Epithelial cell of proximal tubule (primary cell): Measurements from ENCODE around the gene CDK6. TPM values are rescaled to one million over a fixed set of nuclear protein-coding genes. Genes with fewer than 3 reads are reported as not detected.

Experiments used
- DNase-seq: peaks from one replicate; pipeline ENCODE4 v3.0.0-alpha.2; 2011; ENCODE audit warnings: low read depth
- H3K4me3 ChIP-seq: 2 replicates; pipeline ENCODE4 v1.5.1; 2011; ENCODE audit warnings: low read depth, mild to moderate bottlenecking, low read length
- total RNA-seq: library from RNA; depleted of rRNA; stranded (reverse); fragments of >200 nt; gene quantifications from 2 replicates; pipeline ENCODE4 v1.2.3, GENCODE V29; 2015
- TF ChIP-seq, protein P1 (sequence below): conservative IDR thresholded peaks from 2 replicates; pipeline ENCODE4 v1.5.1; 2012; ENCODE audit warnings: low read depth, mild to moderate bottlenecking, low read length

CDK6 gene
- total RNA-seq, 1 donor from 2014 or later = 99.4 TPM

DNA sequence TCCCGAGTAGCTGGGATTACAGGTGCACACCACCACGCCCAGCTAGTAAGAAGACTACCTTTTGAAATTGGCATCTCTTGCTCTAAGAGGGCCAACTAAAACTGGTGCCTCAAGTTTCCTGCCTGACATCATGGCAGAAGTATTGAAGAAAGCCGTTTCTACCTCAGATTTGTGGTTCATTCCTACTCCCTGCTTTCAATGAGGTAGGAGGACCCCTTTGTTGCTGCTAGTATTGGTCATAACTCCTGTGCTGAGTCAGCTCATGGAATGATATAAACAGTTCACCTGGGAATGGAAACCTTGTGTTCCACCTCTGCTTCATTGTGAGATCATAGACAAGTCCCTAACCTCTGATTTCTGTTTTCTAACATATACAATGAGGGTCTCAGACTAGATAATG is 82.8 kb downstream of the CDK6 start:
- no peak overlapping the region for H3K4me3 ChIP-seq
- DNase-seq = no peak
- TF ChIP-seq, protein P1, sequence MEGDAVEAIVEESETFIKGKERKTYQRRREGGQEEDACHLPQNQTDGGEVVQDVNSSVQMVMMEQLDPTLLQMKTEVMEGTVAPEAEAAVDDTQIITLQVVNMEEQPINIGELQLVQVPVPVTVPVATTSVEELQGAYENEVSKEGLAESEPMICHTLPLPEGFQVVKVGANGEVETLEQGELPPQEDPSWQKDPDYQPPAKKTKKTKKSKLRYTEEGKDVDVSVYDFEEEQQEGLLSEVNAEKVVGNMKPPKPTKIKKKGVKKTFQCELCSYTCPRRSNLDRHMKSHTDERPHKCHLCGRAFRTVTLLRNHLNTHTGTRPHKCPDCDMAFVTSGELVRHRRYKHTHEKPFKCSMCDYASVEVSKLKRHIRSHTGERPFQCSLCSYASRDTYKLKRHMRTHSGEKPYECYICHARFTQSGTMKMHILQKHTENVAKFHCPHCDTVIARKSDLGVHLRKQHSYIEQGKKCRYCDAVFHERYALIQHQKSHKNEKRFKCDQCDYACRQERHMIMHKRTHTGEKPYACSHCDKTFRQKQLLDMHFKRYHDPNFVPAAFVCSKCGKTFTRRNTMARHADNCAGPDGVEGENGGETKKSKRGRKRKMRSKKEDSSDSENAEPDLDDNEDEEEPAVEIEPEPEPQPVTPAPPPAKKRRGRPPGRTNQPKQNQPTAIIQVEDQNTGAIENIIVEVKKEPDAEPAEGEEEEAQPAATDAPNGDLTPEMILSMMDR = no peak

DNA sequence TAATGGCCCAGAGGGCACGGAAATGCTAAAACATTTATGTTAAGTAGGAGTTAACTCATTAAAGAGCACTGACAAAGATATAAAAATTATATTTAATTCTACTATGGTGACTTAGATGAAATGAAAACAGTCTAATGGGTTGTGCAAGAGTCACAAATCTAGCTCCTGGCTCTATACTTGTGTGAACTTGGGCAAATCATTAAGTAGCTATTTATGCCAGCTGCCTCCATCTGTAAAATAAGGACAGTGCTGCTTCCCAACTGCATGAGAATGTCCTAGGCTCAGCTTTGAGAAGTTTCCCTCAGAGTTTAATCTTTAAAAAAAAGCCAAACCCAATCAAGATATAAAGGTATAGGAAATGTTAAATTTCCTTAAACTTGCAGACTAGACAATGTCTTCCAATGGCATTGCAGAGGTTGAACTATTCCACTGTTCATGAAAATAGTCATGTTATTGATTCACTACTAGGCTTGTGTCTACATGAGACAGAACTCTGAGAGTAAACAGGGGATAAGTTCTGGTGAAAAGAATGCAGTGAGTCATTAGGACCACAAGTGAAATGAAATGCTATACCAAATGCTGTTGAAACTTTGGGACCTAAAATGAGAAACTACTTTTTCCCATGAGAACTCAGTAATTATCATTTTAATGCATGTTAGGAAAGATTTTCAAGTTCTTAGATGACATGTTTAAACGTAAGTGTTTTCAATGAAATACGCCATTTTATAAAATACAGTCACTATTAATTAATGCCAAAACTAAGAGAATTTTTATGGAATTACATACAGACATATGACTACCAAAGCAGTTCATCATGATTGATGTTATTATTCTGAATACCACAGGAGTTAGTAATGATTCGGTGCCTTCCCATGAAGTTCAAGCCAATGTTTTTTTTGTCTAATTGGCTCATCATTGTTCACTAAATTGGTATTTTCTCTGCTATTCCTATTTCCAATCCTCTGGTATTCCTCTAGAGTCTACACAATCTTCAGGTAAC is 84.2 kb downstream of the CDK6 start:
- TF ChIP-seq, protein P1 = no peak
- H3K4me3 ChIP-seq = no peak overlapping the region
- DNase-seq = peak; percentile 96

GRCh38 chr7:92750946-92751345 is 85.4 kb downstream of the CDK6 start:
- no peak for DNase-seq
- H3K4me3 ChIP-seq = no peak overlapping the region
- TF ChIP-seq, protein P1 = no peak

- DNase-seq = no peak
- TF ChIP-seq, protein P1 = no peak
- H3K4me3 ChIP-seq = no peak overlapping the region
These were observed 85.9 kb downstream of the CDK6 start for GRCh38 chr7:92750447-92750839.

GRCh38 chr7:92749832-92750446 is 86.4 kb downstream of the CDK6 start:
- H3K4me3 ChIP-seq = no peak overlapping the region
- DNase-seq = no peak
- TF ChIP-seq, protein P1 = no peak

DNA sequence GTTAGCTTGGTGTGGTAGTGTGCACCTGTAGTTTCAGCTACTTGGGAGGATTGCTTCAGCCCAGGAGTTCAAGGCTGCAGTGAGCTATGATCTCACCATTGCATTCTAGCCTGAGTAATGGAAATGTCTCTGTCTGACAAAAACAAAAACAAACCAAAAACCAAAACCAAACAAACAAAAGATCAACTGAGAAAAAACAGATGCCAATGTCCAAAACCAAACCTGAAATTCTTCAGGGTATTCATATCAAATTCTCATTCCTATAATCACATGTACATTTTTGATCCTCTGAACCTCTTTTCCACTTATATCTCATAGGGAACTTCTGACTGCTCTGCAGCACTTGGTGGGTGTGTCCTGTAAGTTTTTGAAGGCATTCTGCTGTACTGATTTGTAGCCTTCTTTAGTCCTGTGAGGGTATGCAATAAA is 87.0 kb downstream of the CDK6 start:
- no peak overlapping the region for H3K4me3 ChIP-seq
- DNase-seq = no peak

More for the DNA sequence above, 87.0 kb downstream of the CDK6 start:
- TF ChIP-seq, protein P1 = no peak
